Ovary (tissue), 9 donors: ENCODE results near the gene MRPL9. TPM values are rescaled to one million over a fixed set of nuclear protein-coding genes. Genes with fewer than 3 reads are reported as not detected.
"Not testable (repeated sequence)": the region's sequence is repeated elsewhere in the genome, so short reads cannot be mapped to it uniquely, and the experiment has no call there.

Source experiments
- DNase-seq, 5 donors: peaks; one replicate each; pipeline ENCODE4 v3.0.0-alpha.2; 2019 to 2020
- H3K27ac ChIP-seq, 2 donors: fragments of 200-600 bp; one replicate each; pipeline versions ENCODE4 v1.5.1 to v1.8.0; 2019 to 2022
- H3K27me3 ChIP-seq: fragments of 200-600 bp; one replicate; pipeline ENCODE4 v1.8.0; 2022
- H3K36me3 ChIP-seq: fragments of 200-600 bp; sonication (generic); one replicate; pipeline ENCODE4 v1.5.1; 2019
- H3K4me1 ChIP-seq: one replicate; pipeline ENCODE4 v1.8.1; 2013; ENCODE audit warnings: mild to moderate bottlenecking, moderate library complexity; ENCODE audit not compliant: insufficient read depth
- H3K4me3 ChIP-seq: fragments of 200-600 bp; sonication (generic); one replicate; pipeline ENCODE4 v1.5.1; 2017
- H3K9me3 ChIP-seq, 2 donors: fragments of 200-600 bp in 1 of 2; sonication (generic) in 1 of 2; one replicate each; pipeline versions ENCODE4 v1.5.1 to v1.8.1; 2013 to 2019; ENCODE audit warnings: mild to moderate bottlenecking in 1 of 2, moderate library complexity in 1 of 2
- EP300 ChIP-seq: sonication (generic); formaldehyde crosslinking; IDR thresholded peaks from one replicate; pipeline ENCODE4 v1.6.1; 2017; ENCODE audit warnings: antibody characterized with exemption
- POLR2A ChIP-seq: fragments of 450-650 bp; IDR thresholded peaks from one replicate; pipeline ENCODE4 v1.6.1; 2017; ENCODE audit warnings: antibody characterized with exemption, mild to moderate bottlenecking, moderate library complexity
- WGBS, 3 donors: extraction: QIAGEN DNeasy Blood & Tissue Kit in 1 of 3; methylation state at CpG; one replicate each; pipeline versions ENCODE4 v1.1.5 to v1.1.7; 2013 to 2017; 5-methylcytosine and 5-hydroxymethylcytosine counted together
- intact Hi-C, 4 donors: fragments of 100-400 bp; cut with DNase I; formaldehyde crosslinking; loops; one replicate each; pipeline versions ENCODE4 v1.11.0 to v1.15.1; 2022 to 2023
- polyA plus RNA-seq, 2 donors: library from polyadenylated mRNA; stranded (reverse); fragments of 200-250 nt in 1 of 2; fragments of 350-450 nt in 1 of 2; fragmentation: Illumina TruSeq in 1 of 2; extraction: RNeasy Lipid Tissue Mini Kit (QIAGEN cat#74804) in 1 of 2; gene quantifications; one replicate each; pipeline ENCODE4 v1.2.3, GENCODE V29; 2013 to 2014
- total RNA-seq, 7 donors: library from RNA; depleted of rRNA in 2 of 7; stranded (reverse); fragments of >200 nt in 2 of 7; fragmentation: NEBNext Ultra II Directional in 3 of 7; extraction: Animal tissue kit (Norgen Biotek cat#: 25700) in 3 of 7; gene quantifications; one replicate each; pipeline versions ENCODE4 v1.1.0 to v1.2.4, GENCODE V29; 2016 to 2023
- TF ChIP-seq, protein P1 (sequence below), 3 donors: fragments of 450-650 bp in 2 of 3; fragments of 200-600 bp in 1 of 3; IDR thresholded peaks; one replicate each; pipeline versions ENCODE4 v1.5.1 to v1.8.0; 2016 to 2022; ENCODE audit warnings: antibody characterized with exemption in 3 of 3, mild to moderate bottlenecking in 1 of 3
- donor health status: DM: no; HTN: no; CAD: no; lungs with moderate emphysema.
- donor health status: DM: no; HTN: no; CAD: no.
- donor health status: Bipolar disorder and iron deficiency.
- donor health status: DM: yes; HTN: yes; CAD: no.
- donor health status: DM: no; HTN: no; CAD: no.
- donor health status: DM: yes; HTN: yes; CAD: no.

MRPL9 gene
- total and polyA plus RNA-seq, 9 donors: 40.2 to 86.8 (median 55.4) TPM

DNA sequence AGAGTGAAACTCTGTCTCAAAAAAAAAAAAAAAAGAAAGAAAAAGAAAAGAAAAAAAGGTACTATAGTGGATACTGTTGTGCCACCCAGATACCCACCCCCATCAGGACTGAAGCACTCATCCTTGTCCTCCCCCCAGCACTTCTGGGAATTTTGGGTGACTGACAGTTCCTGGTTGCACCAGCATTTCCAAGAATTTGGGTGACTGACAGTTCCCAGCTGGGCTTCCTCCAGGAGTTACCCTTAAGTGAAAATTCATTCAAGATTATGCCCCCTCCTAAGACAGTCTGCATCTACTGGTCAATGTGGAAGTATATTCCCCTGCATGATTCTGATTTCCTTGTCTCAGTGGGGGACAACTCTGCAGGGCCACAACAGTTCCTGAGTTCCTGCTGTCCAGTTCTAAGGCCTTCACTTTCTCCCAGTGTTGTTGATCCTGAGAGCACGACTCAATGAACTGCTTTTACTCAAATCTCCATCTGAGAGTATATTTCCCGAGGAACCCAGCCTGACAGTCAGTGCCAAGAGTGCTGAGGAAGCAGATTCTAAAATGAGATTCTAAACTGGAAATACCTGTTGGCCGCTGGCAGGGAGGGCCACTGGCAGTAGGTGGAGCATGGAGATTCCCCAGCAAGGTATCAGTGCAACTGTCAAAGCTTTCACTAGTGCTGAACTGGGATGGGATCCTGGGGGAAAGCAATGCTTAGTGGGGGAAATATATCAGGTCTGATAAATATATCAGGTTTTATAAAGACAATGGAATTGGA, 23.5 kb downstream of the MRPL9 start:
- Histone ChIP-seq H3K36me3 (no peaks in the 10 kb centered on the region), H3K27ac (no peak overlapping the region), H3K4me1 (no peaks in the 10 kb centered on the region), H3K4me3 (no peak overlapping the region), H3K27me3 (no peaks in the 10 kb centered on the region), H3K9me3 (no peaks in the 10 kb centered on the region)
- 54 to 68% (median 63%) methylated on average over 3 of the region's 3 CpGs for WGBS, 3 donors
- DNase-seq: no peak
- intact Hi-C loops: loop anchor here (5.0 to 10.0 kb wide), 4 partner anchors 145 to 295 kb away; no protein-coding TSS in a partner anchor
- TF ChIP-seq, protein P1, sequence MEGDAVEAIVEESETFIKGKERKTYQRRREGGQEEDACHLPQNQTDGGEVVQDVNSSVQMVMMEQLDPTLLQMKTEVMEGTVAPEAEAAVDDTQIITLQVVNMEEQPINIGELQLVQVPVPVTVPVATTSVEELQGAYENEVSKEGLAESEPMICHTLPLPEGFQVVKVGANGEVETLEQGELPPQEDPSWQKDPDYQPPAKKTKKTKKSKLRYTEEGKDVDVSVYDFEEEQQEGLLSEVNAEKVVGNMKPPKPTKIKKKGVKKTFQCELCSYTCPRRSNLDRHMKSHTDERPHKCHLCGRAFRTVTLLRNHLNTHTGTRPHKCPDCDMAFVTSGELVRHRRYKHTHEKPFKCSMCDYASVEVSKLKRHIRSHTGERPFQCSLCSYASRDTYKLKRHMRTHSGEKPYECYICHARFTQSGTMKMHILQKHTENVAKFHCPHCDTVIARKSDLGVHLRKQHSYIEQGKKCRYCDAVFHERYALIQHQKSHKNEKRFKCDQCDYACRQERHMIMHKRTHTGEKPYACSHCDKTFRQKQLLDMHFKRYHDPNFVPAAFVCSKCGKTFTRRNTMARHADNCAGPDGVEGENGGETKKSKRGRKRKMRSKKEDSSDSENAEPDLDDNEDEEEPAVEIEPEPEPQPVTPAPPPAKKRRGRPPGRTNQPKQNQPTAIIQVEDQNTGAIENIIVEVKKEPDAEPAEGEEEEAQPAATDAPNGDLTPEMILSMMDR (IDR thresholded peaks at IDR 0.05): no peak
- no peak for TF ChIP-seq EP300
- TF ChIP-seq POLR2A: no peak

DNA sequence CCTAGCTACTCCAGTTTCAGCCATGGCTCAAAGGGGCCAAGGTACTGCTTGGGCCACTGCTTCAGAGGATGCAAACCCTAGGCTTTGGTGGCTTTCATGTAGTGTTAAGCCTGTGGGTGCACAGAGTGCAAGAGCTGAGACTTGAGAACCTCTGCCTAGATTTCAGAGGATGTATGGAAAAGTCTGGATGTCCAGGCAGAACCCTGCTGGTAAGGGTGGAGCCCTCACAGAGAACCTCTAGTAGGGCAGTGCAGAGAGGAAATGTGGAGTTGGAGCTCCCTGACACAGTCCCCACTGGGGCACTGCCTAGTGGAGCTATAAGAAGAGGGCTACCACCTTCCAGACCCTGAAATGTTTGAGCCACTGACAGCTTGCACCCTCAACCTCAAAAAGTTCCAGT, 25.8 kb downstream of the MRPL9 start:
- Histone ChIP-seq H3K9me3 (no peaks in the 10 kb centered on the region), H3K27me3 (no peaks in the 10 kb centered on the region), H3K36me3 (no peaks in the 10 kb centered on the region), H3K4me1 (no peaks in the 10 kb centered on the region), H3K4me3 (no peak overlapping the region), H3K27ac (no peak overlapping the region)
- no peak for DNase-seq
- intact Hi-C loops: loop anchor here (5.0 to 10.0 kb wide), 4 partner anchors 143 to 293 kb away; no protein-coding TSS in a partner anchor
- TF ChIP-seq EP300: no peak

DNA sequence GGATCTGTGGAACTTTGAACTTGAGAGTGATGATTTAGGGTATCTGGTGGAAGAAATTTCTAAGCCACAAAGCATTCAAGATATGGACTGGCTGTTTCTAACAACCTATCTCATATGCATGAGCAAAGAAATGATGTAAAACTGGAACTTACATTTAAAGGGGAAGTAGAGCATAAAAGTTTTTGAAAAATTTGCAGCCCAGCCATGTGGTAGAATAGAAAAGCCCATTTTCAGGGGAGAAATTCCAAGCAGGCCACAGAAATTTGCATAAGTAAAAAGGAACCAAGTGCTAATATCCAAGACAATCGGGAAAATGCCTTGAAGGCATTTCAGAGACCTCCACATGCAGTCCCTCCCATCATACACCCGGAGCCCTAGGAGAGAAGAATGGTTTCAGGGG, 26.3 kb downstream of the MRPL9 start:
- 70 to 82% (median 77%) methylated on average over 2 of the region's 2 CpGs for WGBS, 3 donors
- H3K4me3 ChIP-seq: no peak overlapping the region
- no peak overlapping the region for H3K27ac ChIP-seq
- no peaks in the 10 kb centered on the region for H3K36me3 ChIP-seq
- no peaks in the 10 kb centered on the region for H3K27me3 ChIP-seq
- intact Hi-C loops: loop anchor here (5.0 to 10.0 kb wide), 4 partner anchors 142 to 292 kb away; no protein-coding TSS in a partner anchor
- DNase-seq: no peak
- H3K4me1 ChIP-seq: no peaks in the 10 kb centered on the region
- TF ChIP-seq EP300 (no peak), POLR2A (no peak)
- TF ChIP-seq, protein P1 (IDR thresholded peaks at IDR 0.05): no peak
- H3K9me3 ChIP-seq: no peaks in the 10 kb centered on the region

DNA sequence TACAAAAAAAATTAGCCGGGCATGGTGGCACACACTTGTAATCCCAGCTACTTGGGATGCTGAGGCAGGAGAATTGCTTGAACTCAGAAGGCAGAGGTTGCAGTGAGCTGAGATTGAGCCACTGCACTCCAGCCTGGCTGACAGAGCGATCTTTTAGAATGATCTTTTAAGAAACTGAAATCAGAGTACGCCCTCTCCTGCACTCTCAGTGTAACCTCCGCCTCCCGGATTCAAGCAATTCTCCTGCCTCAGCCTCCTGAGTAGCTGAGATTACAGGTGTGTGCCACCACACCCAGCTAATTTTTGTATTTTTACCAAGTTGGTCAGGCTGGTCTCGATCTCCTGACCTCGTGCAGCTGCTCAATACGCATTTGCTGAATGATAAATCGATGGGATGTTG, 29.3 kb downstream of the MRPL9 start:
- H3K4me3 ChIP-seq, H3K9me3 ChIP-seq, H3K4me1 ChIP-seq, H3K27me3 ChIP-seq, H3K36me3 ChIP-seq, DNase-seq, H3K27ac ChIP-seq: not testable (repeated sequence)
- 90 to 93% (median 91%) methylated on average over 9 of the region's 9 CpGs for WGBS, 3 donors
- intact Hi-C loops: loop anchor here (2.0 to 10.0 kb wide), 4 partner anchors 139 to 289 kb away; no protein-coding TSS in a partner anchor

DNA sequence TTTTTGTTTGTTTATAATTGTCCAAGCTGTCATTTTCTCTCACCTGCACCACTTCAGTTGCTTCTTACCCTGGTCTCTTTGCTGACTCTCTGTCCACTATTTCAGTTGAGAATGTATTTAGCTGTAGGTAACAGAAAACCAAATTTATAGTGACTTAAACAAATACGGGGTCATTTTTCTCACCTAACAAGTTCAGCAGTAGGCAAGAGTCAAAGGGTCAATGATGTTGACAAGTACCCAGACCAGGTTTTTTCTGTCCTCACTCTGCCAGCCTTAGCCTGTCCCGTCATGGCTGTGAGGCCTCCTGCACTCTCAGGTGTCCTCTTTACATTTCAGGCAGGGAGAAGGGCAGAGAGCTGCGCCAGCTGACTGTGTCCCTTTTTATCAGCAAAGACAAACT, 30.2 kb downstream of the MRPL9 start:
- no peaks in the 10 kb centered on the region for H3K36me3 ChIP-seq
- DNase-seq: no peak
- H3K9me3 ChIP-seq: no peaks in the 10 kb centered on the region
- intact Hi-C loops: loop anchor here (10.0 kb wide), 3 partner anchors 138 to 288 kb away; no protein-coding TSS in a partner anchor
- H3K27me3 ChIP-seq: no peaks in the 10 kb centered on the region
- TF ChIP-seq EP300 (no peak), POLR2A (no peak)
- TF ChIP-seq, protein P1 (IDR thresholded peaks at IDR 0.05): no peak
- no peak overlapping the region for H3K27ac ChIP-seq
- no peaks in the 10 kb centered on the region for H3K4me1 ChIP-seq
- H3K4me3 ChIP-seq: no peak overlapping the region
- 76 to 81% (median 81%) methylated on average over 3 of the region's 3 CpGs for WGBS, 3 donors
